ENCODE data around the gene TOMM5. TPM values are rescaled to one million over a fixed set of nuclear protein-coding genes. Genes with fewer than 3 reads are reported as not detected.

TOMM5 gene
- total and polyA plus RNA-seq, 2 of the 13 experiments (the other 11 are each of a cell fraction or from before 2014, with no cell fraction given): 147 to 315 TPM

DNA sequence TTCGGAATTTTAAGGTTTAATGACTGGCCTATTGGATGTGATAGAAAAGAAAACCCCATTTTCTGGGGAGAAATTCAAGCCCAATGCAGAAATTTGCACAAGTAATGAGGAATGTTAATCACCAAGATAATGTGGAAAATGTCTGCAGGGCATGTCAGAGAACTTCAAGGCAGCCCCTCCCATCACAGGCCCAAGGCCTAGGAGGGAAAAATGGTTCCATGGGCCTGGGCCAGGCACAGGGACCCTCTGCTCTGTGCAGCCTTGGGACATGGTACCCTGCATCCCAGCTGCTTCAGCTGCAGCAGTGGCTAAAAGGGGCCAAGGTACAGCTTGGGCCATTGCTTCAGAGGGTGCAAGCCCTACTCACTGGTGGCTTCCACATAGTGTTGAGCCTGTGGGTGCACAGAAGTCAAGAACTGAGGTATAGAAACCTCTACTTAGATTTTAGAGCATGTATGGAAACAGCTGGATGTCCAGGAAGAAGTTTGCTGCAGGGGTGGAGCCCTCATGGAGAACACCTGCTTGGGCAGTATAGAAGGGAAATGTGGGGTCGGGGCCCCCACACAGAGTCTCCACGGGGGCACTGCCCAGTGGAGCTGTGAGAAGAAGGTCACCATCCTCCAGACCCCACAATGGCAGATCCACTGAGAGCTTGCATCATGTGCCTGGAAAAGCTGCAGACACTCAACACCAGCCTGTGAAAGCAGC, 28.4 kb downstream of the TOMM5 start:
- H3K27me3 ChIP-seq (ENCODE audit: control insufficient read depth in 1 of 2, insufficient read depth in 2 of 2, low read length in 2 of 2): no peaks in the 10 kb centered on the region
- intact Hi-C loops (cut with micrococcal nuclease; ENCODE audit: unreplicated experiment): no loop called here
- no TSS peak for BruUV-seq (replicated peaks)
- H4K20me1 ChIP-seq (ENCODE audit: insufficient read depth, low read length): no peaks in the 10 kb centered on the region
- no peak overlapping the region for H2AFZ ChIP-seq (ENCODE audit: low read length)
- ChIA-PET CTCF (ENCODE audit: low intra/inter-chr PET ratio, low total read pairs) (no interaction called here), POLR2A (no interaction called here)
- TF ChIP-seq NONO (IDR thresholded peaks at IDR 0.05): no peak
- no peak for TF ChIP-seq NONO (CRISPR knock-in tag; conservative IDR thresholded peaks at IDR 0.05)
- TF ChIP-seq TOPORS (CRISPR knock-in tag; IDR thresholded peaks at IDR 0.05): 0 out of 2 replicates have a peak, but pooled peaks have one; percentile 30
- TF ChIP-seq ZNF274 (CRISPR knock-in tag; IDR thresholded peaks at IDR 0.05): no peak
- H3K79me2 ChIP-seq (ENCODE audit: insufficient read depth, low read length): no peaks in the 10 kb centered on the region
- WGBS (ENCODE audit: low lambda C conversion rate): 0% methylated on average over 1 of the region's 3 CpGs
- DNase-seq (ENCODE audit: low spot score) (no peak), FAIRE-seq (no peak), ATAC-seq (no peak)
- H3K4me3 ChIP-seq (replicated peaks in 1 of 3; ENCODE audit: insufficient read depth in 1 of 3, low read depth in 2 of 3, low read length in 3 of 3): no peak overlapping the region
- in situ Hi-C loops (cut with HindIII; ENCODE audit: extremely low pct_ligation_motif_present, low pct_unique_long_range_greater_than_20kb): no loop called here
- no peak overlapping the region for H3K27ac ChIP-seq (ENCODE audit: extremely low read length, insufficient read depth, low read length)
- no peaks in the 10 kb centered on the region for H3K4me1 ChIP-seq (ENCODE audit: insufficient read depth, low read length)
- no peak overlapping the region for H3K4me2 ChIP-seq (ENCODE audit: low read depth, low read length)
- peaks cover 11% of the 10 kb centered on the region for H3K9me3 ChIP-seq (ENCODE audit: low read length)
- H3K36me3 ChIP-seq (replicated peaks in 1 of 2; ENCODE audit: control insufficient read depth in 1 of 2, insufficient read depth in 2 of 2, low read length in 2 of 2): peaks cover 0 to 6% of the 10 kb centered on the region in 2 experiments; a peak in 1 of 5 replicates
- no peak overlapping the region for H3K9ac ChIP-seq (ENCODE audit: insufficient read depth, low read depth, low read length)

DNA sequence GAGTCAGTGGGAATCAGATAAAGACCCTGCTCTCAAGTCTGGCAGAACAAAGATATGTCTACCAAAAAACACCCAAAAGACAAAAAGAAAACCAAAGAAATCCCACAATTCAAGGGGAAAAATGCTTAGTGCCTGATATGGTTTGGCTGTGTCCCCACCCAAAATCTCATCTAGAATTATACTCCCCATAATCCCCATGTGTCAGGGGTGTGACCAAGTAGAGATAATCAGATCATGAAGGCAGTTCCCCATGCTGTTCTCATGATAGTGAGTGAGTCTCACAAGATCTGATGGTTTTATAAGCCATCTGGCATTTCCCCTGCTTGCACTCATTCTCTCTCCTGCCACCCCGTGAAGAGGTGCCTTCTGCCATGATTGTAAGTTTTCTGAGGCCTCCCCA, 29.6 kb downstream of the TOMM5 start:
- Histone ChIP-seq H3K27me3 (ENCODE audit: control insufficient read depth in 1 of 2, insufficient read depth in 2 of 2, low read length in 2 of 2) (no peaks in the 10 kb centered on the region), H4K20me1 (ENCODE audit: insufficient read depth, low read length) (no peaks in the 10 kb centered on the region), H3K4me3 (replicated peaks in 1 of 3; ENCODE audit: insufficient read depth in 1 of 3, low read depth in 2 of 3, low read length in 3 of 3) (no peak overlapping the region), H2AFZ (ENCODE audit: low read length) (no peak overlapping the region), H3K79me2 (ENCODE audit: insufficient read depth, low read length) (no peaks in the 10 kb centered on the region), H3K4me2 (ENCODE audit: low read depth, low read length) (no peak overlapping the region), H3K9ac (ENCODE audit: insufficient read depth, low read depth, low read length) (no peak overlapping the region), H3K36me3 (replicated peaks in 1 of 2; ENCODE audit: control insufficient read depth in 1 of 2, insufficient read depth in 2 of 2, low read length in 2 of 2) (no peaks in the 10 kb centered on the region; a peak in 1 of 5 replicates), H3K27ac (ENCODE audit: extremely low read length, insufficient read depth, low read length) (no peak overlapping the region), H3K4me1 (ENCODE audit: insufficient read depth, low read length) (peaks cover 2% of the 10 kb centered on the region; the same call in 1 of the 2 replicates), H3K9me3 (ENCODE audit: low read length) (peaks cover 11% of the 10 kb centered on the region)
- intact Hi-C loops (cut with micrococcal nuclease; ENCODE audit: unreplicated experiment): no loop called here
- DNase-seq (ENCODE audit: low spot score) (no peak), FAIRE-seq (no peak), ATAC-seq (no peak)
- BruUV-seq (replicated peaks): no TSS peak
- POLR2A ChIA-PET: no interaction called here
- CTCF ChIA-PET (ENCODE audit: low intra/inter-chr PET ratio, low total read pairs): no interaction called here
- 91% methylated on average over 1 of the region's 1 CpG for WGBS (ENCODE audit: low lambda C conversion rate)
- in situ Hi-C loops (cut with HindIII; ENCODE audit: extremely low pct_ligation_motif_present, low pct_unique_long_range_greater_than_20kb): no loop called here
- TF ChIP-seq, protein P1, sequence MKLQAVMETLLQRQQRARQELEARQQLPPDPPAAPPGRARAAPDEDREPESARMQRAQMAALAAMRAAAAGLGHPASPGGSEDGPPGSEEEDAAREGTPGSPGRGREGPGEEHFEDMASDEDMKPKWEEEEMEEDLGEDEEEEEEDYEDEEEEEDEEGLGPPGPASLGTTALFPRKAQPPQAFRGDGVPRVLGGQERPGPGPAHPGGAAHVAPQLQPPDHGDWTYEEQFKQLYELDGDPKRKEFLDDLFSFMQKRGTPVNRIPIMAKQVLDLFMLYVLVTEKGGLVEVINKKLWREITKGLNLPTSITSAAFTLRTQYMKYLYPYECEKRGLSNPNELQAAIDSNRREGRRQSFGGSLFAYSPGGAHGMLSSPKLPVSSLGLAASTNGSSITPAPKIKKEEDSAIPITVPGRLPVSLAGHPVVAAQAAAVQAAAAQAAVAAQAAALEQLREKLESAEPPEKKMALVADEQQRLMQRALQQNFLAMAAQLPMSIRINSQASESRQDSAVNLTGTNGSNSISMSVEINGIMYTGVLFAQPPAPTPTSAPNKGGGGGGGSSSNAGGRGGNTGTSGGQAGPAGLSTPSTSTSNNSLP (IDR thresholded peaks at IDR 0.05; ENCODE audit: low read depth, low read length): no peak
- no peak for TF ChIP-seq ZNF34 (CRISPR knock-in tag; IDR thresholded peaks at IDR 0.05; ENCODE audit: borderline replicate concordance)
- no peak for TF ChIP-seq ZNF326 (CRISPR knock-in tag; IDR thresholded peaks at IDR 0.05; ENCODE audit: borderline replicate concordance)
- TF ChIP-seq, protein P2, sequence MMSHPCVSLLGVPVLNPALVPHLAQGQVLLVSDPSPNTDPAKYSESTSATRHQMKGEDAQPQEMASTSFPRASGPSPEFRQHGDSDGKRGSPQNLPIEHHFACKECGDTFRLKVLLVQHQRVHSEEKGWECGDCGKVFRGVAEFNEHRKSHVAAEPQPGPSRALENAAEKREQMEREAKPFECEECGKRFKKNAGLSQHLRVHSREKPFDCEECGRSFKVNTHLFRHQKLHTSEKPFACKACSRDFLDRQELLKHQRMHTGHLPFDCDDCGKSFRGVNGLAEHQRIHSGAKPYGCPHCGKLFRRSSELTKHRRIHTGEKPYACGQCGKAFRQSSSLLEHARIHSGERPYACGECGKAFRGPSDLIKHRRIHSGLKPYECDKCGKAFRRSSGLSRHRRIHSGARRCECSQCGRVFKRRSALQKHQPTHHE (CRISPR knock-in tag; IDR thresholded peaks at IDR 0.05; ENCODE audit: borderline replicate concordance): no peak
- TF ChIP-seq SSRP1 (CRISPR knock-in tag; IDR thresholded peaks at IDR 0.05): no peak
- TF ChIP-seq, protein P3, sequence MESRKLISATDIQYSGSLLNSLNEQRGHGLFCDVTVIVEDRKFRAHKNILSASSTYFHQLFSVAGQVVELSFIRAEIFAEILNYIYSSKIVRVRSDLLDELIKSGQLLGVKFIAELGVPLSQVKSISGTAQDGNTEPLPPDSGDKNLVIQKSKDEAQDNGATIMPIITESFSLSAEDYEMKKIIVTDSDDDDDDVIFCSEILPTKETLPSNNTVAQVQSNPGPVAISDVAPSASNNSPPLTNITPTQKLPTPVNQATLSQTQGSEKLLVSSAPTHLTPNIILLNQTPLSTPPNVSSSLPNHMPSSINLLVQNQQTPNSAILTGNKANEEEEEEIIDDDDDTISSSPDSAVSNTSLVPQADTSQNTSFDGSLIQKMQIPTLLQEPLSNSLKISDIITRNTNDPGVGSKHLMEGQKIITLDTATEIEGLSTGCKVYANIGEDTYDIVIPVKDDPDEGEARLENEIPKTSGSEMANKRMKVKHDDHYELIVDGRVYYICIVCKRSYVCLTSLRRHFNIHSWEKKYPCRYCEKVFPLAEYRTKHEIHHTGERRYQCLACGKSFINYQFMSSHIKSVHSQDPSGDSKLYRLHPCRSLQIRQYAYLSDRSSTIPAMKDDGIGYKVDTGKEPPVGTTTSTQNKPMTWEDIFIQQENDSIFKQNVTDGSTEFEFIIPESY (CRISPR knock-in tag; IDR thresholded peaks at IDR 0.05): no peak
- TF ChIP-seq ZNF558 (CRISPR knock-in tag; IDR thresholded peaks at IDR 0.05; ENCODE audit: borderline replicate concordance): no peak
- TF ChIP-seq SPEN (CRISPR knock-in tag; IDR thresholded peaks at IDR 0.05; ENCODE audit: low read depth): no peak

Measured in HepG2 (cell line).